HepG2 (cell line): ENCODE data around the gene HEXD. TPM values are rescaled to one million over a fixed set of nuclear protein-coding genes. Genes with fewer than 3 reads are reported as not detected.

Experiments
- CENPX ChIP-seq: sonication (generic); formaldehyde crosslinking; IDR thresholded peaks from 2 replicates; pipeline ENCODE4 v1.9.0; 2021; ENCODE audit warnings: mild to moderate bottlenecking, missing genetic modification reagents, moderate library complexity
- FOXC1 ChIP-seq: sonication (generic); formaldehyde crosslinking; IDR thresholded peaks from 2 replicates; pipeline ENCODE4 v1.8.0; 2022; ENCODE audit warnings: mild to moderate bottlenecking, missing genetic modification reagents, borderline replicate concordance
- GABPB1 ChIP-seq: IDR thresholded peaks from 2 replicates; pipeline ENCODE4 v1.6.1; 2016; ENCODE audit warnings: mild to moderate bottlenecking, missing genetic modification reagents, moderate library complexity, missing compliant biosample characterization
- KDM5A ChIP-seq: fragments of 200-600 bp; sonication (generic); IDR thresholded peaks from 2 replicates; pipeline ENCODE4 v1.7.0; 2018; ENCODE audit warnings: antibody characterized with exemption, mild to moderate bottlenecking, low read length, borderline replicate concordance
- KDM6A ChIP-seq: IDR thresholded peaks from 2 replicates; pipeline ENCODE4 v1.6.1; 2016; ENCODE audit warnings: low read depth
- KLF15 ChIP-seq: sonication (generic); formaldehyde crosslinking; IDR thresholded peaks from 2 replicates; pipeline ENCODE4 v1.8.1; 2023; ENCODE audit warnings: borderline replicate concordance, mild to moderate bottlenecking, inconsistent platforms, missing genetic modification reagents, mixed read lengths
- MBD4 ChIP-seq: IDR thresholded peaks from 2 replicates; pipeline ENCODE4 v1.6.1; 2012; ENCODE audit warnings: low read length, inconsistent platforms, borderline replicate concordance
- NR0B2 ChIP-seq: sonication (generic); formaldehyde crosslinking; IDR thresholded peaks from 2 replicates; pipeline ENCODE4 v1.4.0; 2020; ENCODE audit warnings: mild to moderate bottlenecking, missing genetic modification reagents
- PLSCR1 ChIP-seq: sonication (generic); formaldehyde crosslinking; IDR thresholded peaks from 2 replicates; pipeline ENCODE4 v1.5.0; 2020; ENCODE audit warnings: missing genetic modification reagents, mild to moderate bottlenecking, borderline replicate concordance
- RARG ChIP-seq: sonication (generic); formaldehyde crosslinking; IDR thresholded peaks from 2 replicates; pipeline ENCODE4 v1.4.0; 2020; ENCODE audit warnings: low read depth, mild to moderate bottlenecking, missing genetic modification reagents
- REL ChIP-seq: sonication (generic); formaldehyde crosslinking; conservative IDR thresholded peaks from 2 replicates; pipeline ENCODE4 v1.8.0; 2022; ENCODE audit warnings: mild to moderate bottlenecking, missing genetic modification reagents, moderate library complexity
- SRF ChIP-seq: IDR thresholded peaks from 2 replicates; pipeline ENCODE4 v1.6.1; 2011; ENCODE audit warnings: mild to moderate bottlenecking, low read depth, low read length, moderate library complexity
- SUZ12 ChIP-seq: fragments of 150-350 bp; IDR thresholded peaks from 2 replicates; pipeline ENCODE4 v1.6.1; 2014; ENCODE audit warnings: low read depth, low read length
- TFE3 ChIP-seq: IDR thresholded peaks from 2 replicates; pipeline ENCODE4 v1.6.1; 2016
- ZFP36 ChIP-seq: fragments of 150-350 bp; IDR thresholded peaks from 2 replicates; pipeline ENCODE4 v1.6.1; 2018; ENCODE audit warnings: borderline replicate concordance, low read length, low read depth; ENCODE audit not compliant: partially characterized antibody
- ZFP36L2 ChIP-seq: sonication (generic); formaldehyde crosslinking; IDR thresholded peaks from 2 replicates; pipeline ENCODE4 v1.4.0; 2020; ENCODE audit warnings: missing genetic modification reagents
- ZNF24 ChIP-seq: fragments of 450-650 bp; IDR thresholded peaks from 2 replicates; pipeline ENCODE4 v1.6.1; 2017; ENCODE audit warnings: antibody characterized with exemption, mild to moderate bottlenecking
- ZNF256 ChIP-seq: sonication (generic); formaldehyde crosslinking; conservative IDR thresholded peaks from 2 replicates; pipeline ENCODE4 v1.4.0; 2020; ENCODE audit warnings: missing genetic modification reagents
- ZNF274 ChIP-seq: sonication (generic); formaldehyde crosslinking; IDR thresholded peaks from 2 replicates; pipeline ENCODE4 v1.5.1; 2020; ENCODE audit warnings: mild to moderate bottlenecking, missing genetic modification reagents
- ZNF510 ChIP-seq: sonication (generic); formaldehyde crosslinking; IDR thresholded peaks from 2 replicates; pipeline ENCODE4 v1.4.0; 2020; ENCODE audit warnings: low read depth, mild to moderate bottlenecking, missing genetic modification reagents
- ZNF674 ChIP-seq: sonication (generic); formaldehyde crosslinking; IDR thresholded peaks from 2 replicates; pipeline ENCODE4 v1.5.0; 2020; ENCODE audit warnings: low read depth, mild to moderate bottlenecking, missing genetic modification reagents
- ZNF720 ChIP-seq: sonication (generic); formaldehyde crosslinking; IDR thresholded peaks from 2 replicates; pipeline ENCODE4 v1.4.0; 2020; ENCODE audit warnings: missing genetic modification reagents
- polyA plus RNA-seq, 8 experiments: library from polyadenylated mRNA; depleted of rRNA in 3 of 8; stranded (reverse) in 7 of 8; unstranded in 1 of 8; fragments of >200 nt; fragmentation: Illumina TruSeq in 4 of 8; extraction: Trizol in 4 of 8; gene quantifications; 2 replicates each; pipeline versions ENCODE4 v1.2.1 to v1.2.3, GENCODE V29; 2011 to 2016; ENCODE audit warnings: low read depth in 4 of 8, missing spikeins in 1 of 8, mixed read lengths in 1 of 8; ENCODE audit not compliant: insufficient read depth in 1 of 8
- total RNA-seq, 5 experiments: library from RNA; depleted of rRNA; stranded (reverse); fragments of >200 nt; fragmentation: Illumina TruSeq; extraction: Trizol; gene quantifications; 2 replicates each; pipeline ENCODE4 v1.2.3, GENCODE V29; 2016; ENCODE audit warnings: low read depth in 1 of 5
- TF ChIP-seq, protein P1 (sequence below): fragments of 450-650 bp; IDR thresholded peaks from 2 replicates; pipeline ENCODE4 v1.6.1; 2016
- TF ChIP-seq, protein P2 (sequence below): sonication (generic); formaldehyde crosslinking; IDR thresholded peaks from 2 replicates; pipeline ENCODE4 v1.4.0; 2020; ENCODE audit warnings: mild to moderate bottlenecking, missing genetic modification reagents

The HEXD gene
- total and polyA plus RNA-seq, 2 of the 13 experiments (the other 11 are each of a cell fraction or from before 2014, with no cell fraction given), result 22.3 to 41.8 TPM

GRCh38 chr17:82458179-82458884, 40.2 kb downstream of the HEXD start, which contains the start of gene NARF (continued):
- TF ChIP-seq, protein P1, sequence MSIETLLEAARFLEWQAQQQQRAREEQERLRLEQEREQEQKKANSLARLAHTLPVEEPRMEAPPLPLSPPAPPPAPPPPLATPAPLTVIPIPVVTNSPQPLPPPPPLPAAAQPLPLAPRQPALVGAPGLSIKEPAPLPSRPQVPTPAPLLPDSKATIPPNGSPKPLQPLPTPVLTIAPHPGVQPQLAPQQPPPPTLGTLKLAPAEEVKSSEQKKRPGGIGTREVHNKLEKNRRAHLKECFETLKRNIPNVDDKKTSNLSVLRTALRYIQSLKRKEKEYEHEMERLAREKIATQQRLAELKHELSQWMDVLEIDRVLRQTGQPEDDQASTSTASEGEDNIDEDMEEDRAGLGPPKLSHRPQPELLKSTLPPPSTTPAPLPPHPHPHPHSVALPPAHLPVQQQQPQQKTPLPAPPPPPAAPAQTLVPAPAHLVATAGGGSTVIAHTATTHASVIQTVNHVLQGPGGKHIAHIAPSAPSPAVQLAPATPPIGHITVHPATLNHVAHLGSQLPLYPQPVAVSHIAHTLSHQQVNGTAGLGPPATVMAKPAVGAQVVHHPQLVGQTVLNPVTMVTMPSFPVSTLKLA, result peak; percentile 62
- peak; percentile 93; the same call in 1 of the 2 replicates for TF ChIP-seq REL (CRISPR knock-in tag)
- peak; percentile 78 for TF ChIP-seq KDM5A
- TF ChIP-seq SUZ12, result no peak
- peak; percentile 70; the same call in 1 of the 2 replicates for TF ChIP-seq ZNF274 (CRISPR knock-in tag)
- TF ChIP-seq KDM6A (CRISPR knock-in tag), result no peak
- TF ChIP-seq NR0B2, result peak; percentile 94
- no peak for TF ChIP-seq PLSCR1
- TF ChIP-seq, protein P2, sequence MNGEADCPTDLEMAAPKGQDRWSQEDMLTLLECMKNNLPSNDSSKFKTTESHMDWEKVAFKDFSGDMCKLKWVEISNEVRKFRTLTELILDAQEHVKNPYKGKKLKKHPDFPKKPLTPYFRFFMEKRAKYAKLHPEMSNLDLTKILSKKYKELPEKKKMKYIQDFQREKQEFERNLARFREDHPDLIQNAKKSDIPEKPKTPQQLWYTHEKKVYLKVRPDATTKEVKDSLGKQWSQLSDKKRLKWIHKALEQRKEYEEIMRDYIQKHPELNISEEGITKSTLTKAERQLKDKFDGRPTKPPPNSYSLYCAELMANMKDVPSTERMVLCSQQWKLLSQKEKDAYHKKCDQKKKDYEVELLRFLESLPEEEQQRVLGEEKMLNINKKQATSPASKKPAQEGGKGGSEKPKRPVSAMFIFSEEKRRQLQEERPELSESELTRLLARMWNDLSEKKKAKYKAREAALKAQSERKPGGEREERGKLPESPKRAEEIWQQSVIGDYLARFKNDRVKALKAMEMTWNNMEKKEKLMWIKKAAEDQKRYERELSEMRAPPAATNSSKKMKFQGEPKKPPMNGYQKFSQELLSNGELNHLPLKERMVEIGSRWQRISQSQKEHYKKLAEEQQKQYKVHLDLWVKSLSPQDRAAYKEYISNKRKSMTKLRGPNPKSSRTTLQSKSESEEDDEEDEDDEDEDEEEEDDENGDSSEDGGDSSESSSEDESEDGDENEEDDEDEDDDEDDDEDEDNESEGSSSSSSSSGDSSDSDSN, result peak; percentile 84
- peak; percentile 98 for TF ChIP-seq ZNF510 (CRISPR knock-in tag)
- TF ChIP-seq MBD4, result no peak
- 0 out of 2 replicates have a peak, but pooled peaks have one; percentile 76 for TF ChIP-seq ZNF256
- peak; percentile 95 for TF ChIP-seq FOXC1 (CRISPR knock-in tag)
- TF ChIP-seq ZFP36, result no peak
- 0 out of 2 replicates have a peak, but pooled peaks have one; percentile 53 for TF ChIP-seq ZNF24
- TF ChIP-seq TFE3 (CRISPR knock-in tag), result peak; percentile 13; the same call in 1 of the 2 replicates
- no peak for TF ChIP-seq CENPX
- peak; percentile 91 for TF ChIP-seq GABPB1 (CRISPR knock-in tag)
- TF ChIP-seq ZFP36L2 (CRISPR knock-in tag), result no peak
- TF ChIP-seq ZNF720 (CRISPR knock-in tag), result no peak
- no peak for TF ChIP-seq SRF
- peak; percentile 90; the same call in 1 of the 2 replicates for TF ChIP-seq RARG (CRISPR knock-in tag)
- TF ChIP-seq KLF15 (CRISPR knock-in tag), result no peak; the same call in 1 of the 2 replicates
- no peak; the same call in 1 of the 2 replicates for TF ChIP-seq ZNF674 (CRISPR knock-in tag)
